ENCODE data around the gene KRT4.

KRT4 gene

GRCh38 chr12:52828591-52829021 is 14.7 kb upstream of the KRT4 start:
- H3K9ac ChIP-seq (ENCODE audit: low read length in 2 of 2), result no peak overlapping the region
- no peaks in the 10 kb centered on the region for H3K9me3 ChIP-seq (ENCODE audit: control insufficient read depth in 2 of 2, low read length in 2 of 2)
- no peak overlapping the region for H3K27ac ChIP-seq (ENCODE audit: low read length)
- H3K4me1 ChIP-seq (ENCODE audit: control insufficient read depth, insufficient read depth, low read length), result no peaks in the 10 kb centered on the region
- H3K4me3 ChIP-seq (ENCODE audit: low read length in 2 of 2), result no peak overlapping the region
- H3K27me3 ChIP-seq (ENCODE audit: control insufficient read depth in 1 of 2, insufficient read depth in 2 of 2, low read length in 2 of 2), result no peaks in the 10 kb centered on the region
- H3K36me3 ChIP-seq (ENCODE audit: control insufficient read depth in 2 of 2, insufficient read depth in 2 of 2, low read length in 2 of 2), result no peaks in the 10 kb centered on the region

DNA sequence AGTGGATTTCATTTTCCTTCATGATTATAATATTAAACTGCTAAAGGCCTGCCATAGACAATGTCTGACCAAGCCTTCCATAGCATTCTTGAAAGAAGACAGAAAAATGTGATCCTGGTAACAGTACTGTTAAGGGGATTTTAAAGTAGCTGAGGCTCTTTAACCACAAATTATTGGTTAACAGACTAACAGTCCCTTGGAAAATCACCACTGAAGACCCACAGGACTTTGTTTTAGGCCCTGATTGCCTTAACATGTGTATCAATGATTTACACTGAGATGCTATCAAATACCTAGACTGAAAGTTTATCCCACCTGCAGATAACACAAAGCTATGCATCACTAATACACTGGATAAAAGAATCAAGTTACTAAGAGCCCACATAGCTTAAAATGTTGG is 14.2 kb upstream of the KRT4 start:
- no peaks in the 10 kb centered on the region for H3K9me3 ChIP-seq (ENCODE audit: control insufficient read depth in 2 of 2, low read length in 2 of 2)
- no peak overlapping the region for H3K27ac ChIP-seq (ENCODE audit: low read length)
- H3K27me3 ChIP-seq (ENCODE audit: control insufficient read depth in 1 of 2, insufficient read depth in 2 of 2, low read length in 2 of 2), result no peaks in the 10 kb centered on the region

DNA sequence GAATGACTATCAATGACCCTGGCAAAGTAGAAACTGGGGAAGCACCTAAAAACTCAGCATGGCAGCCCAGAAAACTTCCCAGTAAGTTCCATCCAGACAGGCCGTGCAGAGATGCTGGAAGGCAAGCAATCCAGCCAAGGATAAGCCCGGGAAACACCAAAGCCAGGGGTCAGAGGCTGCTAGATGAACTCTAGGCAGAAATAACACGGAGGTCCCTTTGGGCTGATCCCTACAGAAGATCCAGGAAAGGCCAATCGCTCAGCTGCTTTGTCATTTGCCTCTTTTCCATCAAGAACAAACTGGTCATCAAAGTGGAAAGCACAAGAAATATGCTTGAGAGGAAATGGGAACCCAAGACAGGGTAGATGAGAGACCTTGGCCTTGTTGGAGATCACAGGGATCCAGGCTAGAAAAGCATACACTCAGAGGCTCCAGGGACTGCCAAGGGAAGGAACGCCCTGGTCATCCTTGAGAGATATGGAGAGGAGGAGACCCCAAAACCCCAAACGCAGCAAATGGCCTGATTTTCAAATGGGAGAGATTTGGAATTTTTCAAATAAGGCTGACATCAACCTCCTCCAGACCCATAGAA is 13.7 kb upstream of the KRT4 start:
- Histone ChIP-seq H3K9me3 (ENCODE audit: control insufficient read depth in 2 of 2, low read length in 2 of 2) (no peaks in the 10 kb centered on the region), H3K4me3 (ENCODE audit: low read length in 2 of 2) (no peak overlapping the region), H3K27ac (ENCODE audit: low read length) (no peak overlapping the region), H3K4me1 (ENCODE audit: control insufficient read depth, insufficient read depth, low read length) (no peaks in the 10 kb centered on the region), H3K36me3 (ENCODE audit: control insufficient read depth in 2 of 2, insufficient read depth in 2 of 2, low read length in 2 of 2) (no peaks in the 10 kb centered on the region), H3K27me3 (ENCODE audit: control insufficient read depth in 1 of 2, insufficient read depth in 2 of 2, low read length in 2 of 2) (no peaks in the 10 kb centered on the region), H3K9ac (ENCODE audit: low read length in 2 of 2) (no peak overlapping the region)

More for the DNA sequence above, 14.2 kb upstream of the KRT4 start:
- Histone ChIP-seq H3K36me3 (ENCODE audit: control insufficient read depth in 2 of 2, insufficient read depth in 2 of 2, low read length in 2 of 2) (no peaks in the 10 kb centered on the region), H3K4me1 (ENCODE audit: control insufficient read depth, insufficient read depth, low read length) (no peaks in the 10 kb centered on the region), H3K4me3 (ENCODE audit: low read length in 2 of 2) (no peak overlapping the region), H3K9ac (ENCODE audit: low read length in 2 of 2) (no peak overlapping the region)

GRCh38 chr12:52826611-52827498 is 12.9 kb upstream of the KRT4 start:
- Histone ChIP-seq H3K9me3 (ENCODE audit: control insufficient read depth in 2 of 2, low read length in 2 of 2) (no peaks in the 10 kb centered on the region), H3K27me3 (ENCODE audit: control insufficient read depth in 1 of 2, insufficient read depth in 2 of 2, low read length in 2 of 2) (no peaks in the 10 kb centered on the region), H3K27ac (ENCODE audit: low read length) (no peak overlapping the region), H3K4me3 (ENCODE audit: low read length in 2 of 2) (no peak overlapping the region), H3K9ac (ENCODE audit: low read length in 2 of 2) (no peak overlapping the region), H3K36me3 (ENCODE audit: control insufficient read depth in 2 of 2, insufficient read depth in 2 of 2, low read length in 2 of 2) (no peaks in the 10 kb centered on the region), H3K4me1 (ENCODE audit: control insufficient read depth, insufficient read depth, low read length) (peaks cover 4% of the 10 kb centered on the region)

- Histone ChIP-seq H3K4me3 (ENCODE audit: low read length in 2 of 2) (no peak overlapping the region), H3K27ac (ENCODE audit: low read length) (no peak overlapping the region), H3K4me1 (ENCODE audit: control insufficient read depth, insufficient read depth, low read length) (peaks cover 4% of the 10 kb centered on the region), H3K27me3 (ENCODE audit: control insufficient read depth in 1 of 2, insufficient read depth in 2 of 2, low read length in 2 of 2) (no peaks in the 10 kb centered on the region), H3K9me3 (ENCODE audit: control insufficient read depth in 2 of 2, low read length in 2 of 2) (no peaks in the 10 kb centered on the region), H3K36me3 (ENCODE audit: control insufficient read depth in 2 of 2, insufficient read depth in 2 of 2, low read length in 2 of 2) (no peaks in the 10 kb centered on the region), H3K9ac (ENCODE audit: low read length in 2 of 2) (no peak overlapping the region)
Measured at GRCh38 chr12:52825961-52826360, 12.0 kb upstream of the KRT4 start.

DNA sequence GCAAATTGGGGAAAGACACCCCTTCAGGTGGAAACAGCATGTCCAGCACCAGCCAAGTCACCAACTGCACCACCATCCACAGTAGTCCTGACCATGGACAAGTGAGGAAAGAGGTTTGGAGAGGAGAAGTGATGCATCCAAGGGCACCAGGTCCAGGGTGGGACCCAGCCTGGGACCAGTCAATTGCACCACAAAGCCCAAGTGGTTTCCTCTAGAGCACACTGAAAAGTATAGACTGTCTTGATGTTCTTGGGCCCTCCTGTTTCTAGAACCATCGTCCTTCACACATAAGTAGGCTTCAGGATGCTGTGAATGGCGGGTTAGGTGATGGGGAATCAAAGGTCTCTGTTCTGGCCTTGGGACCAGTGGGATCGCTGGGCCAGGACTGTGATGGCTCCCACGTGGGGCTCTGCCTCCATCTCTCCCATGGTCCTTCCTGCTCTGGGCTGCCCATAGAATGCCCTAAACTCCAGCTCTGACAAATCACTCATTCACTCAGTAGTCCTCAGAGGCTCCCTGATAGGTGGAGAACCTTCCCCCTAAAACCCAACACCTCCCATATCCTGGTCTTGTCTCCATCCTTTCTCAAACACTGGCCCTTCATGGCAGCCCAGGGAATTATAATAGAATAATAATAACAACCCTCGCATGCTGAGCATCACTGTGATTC is 11.0 kb upstream of the KRT4 start:
- H3K4me1 ChIP-seq (ENCODE audit: control insufficient read depth, insufficient read depth, low read length), result peaks cover 4% of the 10 kb centered on the region
- no peaks in the 10 kb centered on the region for H3K36me3 ChIP-seq (ENCODE audit: control insufficient read depth in 2 of 2, insufficient read depth in 2 of 2, low read length in 2 of 2)
- H3K4me3 ChIP-seq (ENCODE audit: low read length in 2 of 2), result no peak overlapping the region
- no peaks in the 10 kb centered on the region for H3K9me3 ChIP-seq (ENCODE audit: control insufficient read depth in 2 of 2, low read length in 2 of 2)
- H3K9ac ChIP-seq (ENCODE audit: low read length in 2 of 2), result no peak overlapping the region
- peaks cover 0 to 4% of the 10 kb centered on the region in 2 donors for H3K27me3 ChIP-seq (ENCODE audit: control insufficient read depth in 1 of 2, insufficient read depth in 2 of 2, low read length in 2 of 2)
- no peak overlapping the region for H3K27ac ChIP-seq (ENCODE audit: low read length)

DNA sequence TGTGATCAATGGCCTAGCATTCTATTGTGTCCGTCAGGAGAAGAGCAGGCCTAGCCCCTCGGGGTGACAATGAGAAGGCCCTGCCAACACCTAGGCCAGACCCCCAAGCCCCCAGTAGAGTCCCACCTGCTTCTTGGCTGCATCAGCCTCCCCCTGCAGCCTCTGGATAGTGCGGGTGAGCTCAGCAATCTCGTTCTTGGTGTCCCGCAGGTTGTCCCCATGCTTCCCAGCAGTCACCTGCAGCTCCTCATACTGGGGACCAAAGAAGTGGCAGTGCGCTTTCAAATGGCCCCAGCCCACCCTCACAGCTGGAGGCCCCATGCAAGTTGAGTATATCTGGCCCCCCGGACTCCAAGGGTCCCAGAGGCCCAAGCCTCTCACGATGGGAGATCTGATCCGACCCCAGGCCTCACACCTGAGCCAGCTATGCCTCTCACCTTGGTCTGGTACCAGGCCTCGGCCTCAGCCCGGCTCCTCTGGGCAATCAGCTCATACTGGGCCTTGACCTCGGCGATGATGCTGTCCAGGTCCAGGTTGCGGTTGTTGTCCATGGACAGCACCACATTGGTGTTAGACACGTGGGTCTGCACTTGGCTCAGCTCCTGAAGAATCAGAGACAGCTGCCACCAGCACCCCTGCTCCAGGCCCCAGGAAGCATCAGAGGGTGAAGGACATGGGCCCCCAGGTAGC is 10.0 kb upstream of the KRT4 start:
- Histone ChIP-seq H3K36me3 (ENCODE audit: control insufficient read depth in 2 of 2, insufficient read depth in 2 of 2, low read length in 2 of 2) (no peaks in the 10 kb centered on the region), H3K27ac (ENCODE audit: low read length) (no peak overlapping the region), H3K4me3 (ENCODE audit: low read length in 2 of 2) (no peak overlapping the region), H3K9ac (ENCODE audit: low read length in 2 of 2) (no peak overlapping the region), H3K9me3 (ENCODE audit: control insufficient read depth in 2 of 2, low read length in 2 of 2) (no peaks in the 10 kb centered on the region), H3K27me3 (ENCODE audit: control insufficient read depth in 1 of 2, insufficient read depth in 2 of 2, low read length in 2 of 2) (peaks cover 0 to 4% of the 10 kb centered on the region in 2 donors), H3K4me1 (ENCODE audit: control insufficient read depth, insufficient read depth, low read length) (peaks cover 4% of the 10 kb centered on the region)

GRCh38 chr12:52822771-52823510 is 9.0 kb upstream of the KRT4 start:
- Histone ChIP-seq H3K36me3 (ENCODE audit: control insufficient read depth in 2 of 2, insufficient read depth in 2 of 2, low read length in 2 of 2) (no peaks in the 10 kb centered on the region), H3K4me1 (ENCODE audit: control insufficient read depth, insufficient read depth, low read length) (peaks cover 4% of the 10 kb centered on the region), H3K9ac (ENCODE audit: low read length in 2 of 2) (no peak overlapping the region), H3K4me3 (ENCODE audit: low read length in 2 of 2) (no peak overlapping the region), H3K27ac (ENCODE audit: low read length) (no peak overlapping the region), H3K9me3 (ENCODE audit: control insufficient read depth in 2 of 2, low read length in 2 of 2) (no peaks in the 10 kb centered on the region), H3K27me3 (ENCODE audit: control insufficient read depth in 1 of 2, insufficient read depth in 2 of 2, low read length in 2 of 2) (peaks cover 0 to 4% of the 10 kb centered on the region in 2 donors)

DNA sequence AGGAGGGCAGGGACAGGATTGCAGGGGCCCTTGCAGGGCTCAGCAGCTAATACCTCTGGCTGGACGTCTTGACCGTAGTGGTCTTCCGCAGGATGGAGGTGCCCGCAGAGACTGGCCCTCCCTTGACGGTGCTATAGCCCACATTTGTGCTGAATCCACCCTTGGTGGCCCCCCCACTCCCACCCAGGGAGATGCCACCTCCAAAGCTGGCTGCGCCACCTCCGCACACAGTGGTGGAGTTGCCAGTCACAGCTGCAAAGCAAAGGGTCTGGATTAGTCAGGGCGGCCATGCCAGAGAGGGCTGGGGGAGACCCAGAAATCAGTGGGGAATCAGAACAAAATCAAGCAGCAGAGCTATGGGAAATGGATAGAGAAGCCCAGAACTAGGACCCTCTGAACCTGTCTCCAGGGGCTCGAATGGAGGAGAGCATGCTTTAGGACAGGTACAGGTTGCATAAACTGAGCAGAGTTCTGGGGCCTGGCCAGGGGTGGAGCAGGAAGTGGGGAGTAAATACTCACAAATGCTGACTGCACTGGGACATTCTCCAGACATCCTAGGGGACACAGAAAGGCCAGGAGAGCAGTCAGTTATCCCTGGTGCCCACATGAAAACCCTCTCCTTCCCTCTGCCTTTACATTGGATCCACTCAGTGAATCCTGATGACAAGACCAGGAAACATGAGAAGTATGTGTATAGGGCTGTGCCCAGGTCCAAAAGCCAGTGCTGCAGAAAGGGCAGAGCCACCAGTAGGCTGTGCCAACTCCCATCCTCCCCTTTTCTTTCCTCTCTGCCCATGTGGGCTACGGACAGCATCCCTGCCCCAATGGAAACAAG is 8.1 kb upstream of the KRT4 start:
- no peak overlapping the region for H3K27ac ChIP-seq (ENCODE audit: low read length)
- H3K4me1 ChIP-seq (ENCODE audit: control insufficient read depth, insufficient read depth, low read length), result peaks cover 4% of the 10 kb centered on the region
- peaks cover 4 to 8% of the 10 kb centered on the region in 2 donors for H3K27me3 ChIP-seq (ENCODE audit: control insufficient read depth in 1 of 2, insufficient read depth in 2 of 2, low read length in 2 of 2)

More for the DNA sequence above, 8.1 kb upstream of the KRT4 start:
- no peak overlapping the region for H3K9ac ChIP-seq (ENCODE audit: low read length in 2 of 2)
- no peak overlapping the region for H3K4me3 ChIP-seq (ENCODE audit: low read length in 2 of 2)
- H3K36me3 ChIP-seq (ENCODE audit: control insufficient read depth in 2 of 2, insufficient read depth in 2 of 2, low read length in 2 of 2), result no peaks in the 10 kb centered on the region
- no peaks in the 10 kb centered on the region for H3K9me3 ChIP-seq (ENCODE audit: control insufficient read depth in 2 of 2, low read length in 2 of 2)
